Gastroesophageal sphincter (tissue), 3 donors: ENCODE data around the gene TNFRSF19.

Experiments used
- CTCF ChIP-seq, 4 experiments: fragments of 200-600 bp in 2 of 4; fragments of 450-650 bp in 2 of 4; sonication (generic) in 1 of 4; IDR thresholded peaks; one replicate each; pipeline ENCODE4 v1.5.1; 2017 to 2019; ENCODE audit warnings: antibody characterized with exemption in 4 of 4, mild to moderate bottlenecking in 2 of 4, moderate library complexity in 2 of 4
- EP300 ChIP-seq: sonication (generic); formaldehyde crosslinking; IDR thresholded peaks from one replicate; pipeline ENCODE4 v1.6.1; 2017; ENCODE audit warnings: antibody characterized with exemption, mild to moderate bottlenecking
- POLR2A ChIP-seq, 2 donors: fragments of 450-650 bp; IDR thresholded peaks; one replicate each; pipeline ENCODE4 v1.6.1; 2017; ENCODE audit warnings: antibody characterized with exemption in 2 of 2, mild to moderate bottlenecking in 2 of 2, moderate library complexity in 1 of 2
- POLR2AphosphoS5 ChIP-seq: sonication (generic); formaldehyde crosslinking; IDR thresholded peaks from one replicate; pipeline ENCODE4 v1.6.1; 2017; ENCODE audit warnings: antibody characterized with exemption

DNA sequence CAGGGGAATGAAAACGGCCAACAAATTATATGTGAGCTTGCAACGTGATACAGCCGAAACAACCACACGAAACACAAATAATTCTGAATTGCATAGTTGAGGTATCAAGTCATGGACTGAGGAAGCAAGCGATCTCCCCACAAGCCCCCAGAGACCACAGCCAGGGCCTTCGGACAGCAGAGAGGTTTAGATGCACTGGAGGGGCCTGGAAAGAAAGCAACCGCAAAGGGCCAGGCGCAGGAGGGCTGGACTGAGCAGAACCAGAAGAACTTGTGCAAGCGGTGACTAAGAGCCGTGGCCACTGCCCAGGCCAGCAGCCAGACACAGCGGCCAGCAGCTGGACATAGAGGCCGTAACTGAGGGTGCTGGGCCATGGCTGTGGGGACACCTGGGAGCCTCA, 131.4 kb downstream of the TNFRSF19 start:
- TF ChIP-seq CTCF (IDR thresholded peaks at IDR 0.05) = no peak
- no peak for TF ChIP-seq EP300
- TF ChIP-seq POLR2A (IDR thresholded peaks at IDR 0.05) = no peak
- TF ChIP-seq POLR2AphosphoS5 = peak; percentile 47
